Stomach (tissue), 9 donors: ENCODE measurements around the gene FNDC3B. TPM values are rescaled to one million over a fixed set of nuclear protein-coding genes. Genes with fewer than 3 reads are reported as not detected.

Experiments
- DNase-seq, 2 donors: peaks; one replicate each; pipeline versions ENCODE4 v3.0.0 to v3.0.0-alpha.2; 2013 to 2019
- H3K27ac ChIP-seq, 5 donors: fragments of 200-600 bp in 4 of 5; sonication (generic) in 4 of 5; one replicate each; pipeline ENCODE4 v1.5.1; 2013 to 2019; ENCODE audit warnings: mild to moderate bottlenecking in 1 of 5, moderate library complexity in 1 of 5
- H3K27me3 ChIP-seq, 3 donors: fragments of 200-600 bp; sonication (generic); one replicate each; pipeline ENCODE4 v1.5.1; 2017 to 2019; ENCODE audit warnings: mixed run types in 1 of 3
- H3K36me3 ChIP-seq, 4 donors: fragments of 200-600 bp; sonication (generic); 1 replicate in 3 of 4; 2 replicates in 1 of 4; pipeline ENCODE4 v1.5.1; 2016 to 2019
- H3K4me1 ChIP-seq, 4 donors: fragments of 200-600 bp; sonication (generic); one replicate each; pipeline ENCODE4 v1.5.1; 2016 to 2019
- H3K4me3 ChIP-seq, 4 donors: fragments of 200-600 bp; sonication (generic) in 3 of 4; one replicate each; pipeline ENCODE4 v1.5.1; 2016 to 2019; ENCODE audit warnings: mild to moderate bottlenecking in 1 of 4
- H3K9me3 ChIP-seq, 4 donors: fragments of 200-600 bp; sonication (generic); one replicate each; pipeline ENCODE4 v1.5.1; 2016 to 2019
- EP300 ChIP-seq: sonication (generic); formaldehyde crosslinking; IDR thresholded peaks from one replicate; pipeline ENCODE4 v1.6.1; 2017; ENCODE audit warnings: antibody characterized with exemption
- POLR2A ChIP-seq, 4 donors: fragments of 450-650 bp; IDR thresholded peaks; one replicate each; pipeline ENCODE4 v1.6.1; 2016; ENCODE audit warnings: antibody characterized with exemption in 4 of 4, control low read depth in 2 of 4, mild to moderate bottlenecking in 1 of 4, moderate library complexity in 1 of 4
- POLR2AphosphoS5 ChIP-seq, 3 donors: sonication (generic); formaldehyde crosslinking; IDR thresholded peaks; one replicate each; pipeline ENCODE4 v1.6.1; 2016; ENCODE audit warnings: antibody characterized with exemption in 3 of 3
- WGBS, 5 donors: extraction: QIAGEN DNeasy Blood & Tissue Kit in 3 of 5; methylation state at CpG; one replicate each; pipeline versions ENCODE4 v1.1.5 to v1.1.7; 2013 to 2018; 5-methylcytosine and 5-hydroxymethylcytosine counted together
- intact Hi-C: fragments of 100-400 bp; cut with DNase I; formaldehyde crosslinking; loops from one replicate; pipeline ENCODE4 v1.15.1; 2023; ENCODE audit warnings: low total_unique reads
- polyA plus RNA-seq, 3 donors: library from polyadenylated mRNA; stranded (reverse); fragments of 200-250 nt; gene quantifications; one replicate each; pipeline ENCODE4 v1.2.3, GENCODE V29; 2013
- total RNA-seq, 5 donors: library from RNA; depleted of rRNA; stranded (reverse); fragments of >200 nt; gene quantifications; one replicate each; pipeline versions ENCODE4 v1.1.0 to v1.2.3, GENCODE V29; 2014 to 2016
- TF ChIP-seq, protein P1 (sequence below), 7 experiments: fragments of 450-650 bp in 4 of 7; fragments of 200-600 bp in 3 of 7; sonication (generic) in 3 of 7; IDR thresholded peaks; one replicate each; pipeline ENCODE4 v1.5.1; 2016 to 2019; ENCODE audit warnings: antibody characterized with exemption in 7 of 7, control low read depth in 2 of 7, mild to moderate bottlenecking in 1 of 7
- donor health status: healthy with polysubstance abuse.
- donor health status: Bipolar disorder and iron deficiency.
- donor health status: healthy.

FNDC3B gene
- total and polyA plus RNA-seq, 8 donors: 6.0 to 229 (median 53.7) TPM

GRCh38 chr3:172170841-172171240, 131.5 kb downstream of the FNDC3B start:
- Histone ChIP-seq H3K4me1 (peaks cover 27 to 92% (median 65%) of the 10 kb centered on the region in 4 donors), H3K27me3 (no peaks in the 10 kb centered on the region), H3K27ac (peak overlapping the region in 1 of 5 donors; percentile 11), H3K36me3 (no peaks in the 10 kb centered on the region), H3K9me3 (no peaks in the 10 kb centered on the region), H3K4me3 (no peak overlapping the region)
- TF ChIP-seq POLR2A (IDR thresholded peaks at IDR 0.05): no peak
- TF ChIP-seq EP300: no peak
- TF ChIP-seq, protein P1, sequence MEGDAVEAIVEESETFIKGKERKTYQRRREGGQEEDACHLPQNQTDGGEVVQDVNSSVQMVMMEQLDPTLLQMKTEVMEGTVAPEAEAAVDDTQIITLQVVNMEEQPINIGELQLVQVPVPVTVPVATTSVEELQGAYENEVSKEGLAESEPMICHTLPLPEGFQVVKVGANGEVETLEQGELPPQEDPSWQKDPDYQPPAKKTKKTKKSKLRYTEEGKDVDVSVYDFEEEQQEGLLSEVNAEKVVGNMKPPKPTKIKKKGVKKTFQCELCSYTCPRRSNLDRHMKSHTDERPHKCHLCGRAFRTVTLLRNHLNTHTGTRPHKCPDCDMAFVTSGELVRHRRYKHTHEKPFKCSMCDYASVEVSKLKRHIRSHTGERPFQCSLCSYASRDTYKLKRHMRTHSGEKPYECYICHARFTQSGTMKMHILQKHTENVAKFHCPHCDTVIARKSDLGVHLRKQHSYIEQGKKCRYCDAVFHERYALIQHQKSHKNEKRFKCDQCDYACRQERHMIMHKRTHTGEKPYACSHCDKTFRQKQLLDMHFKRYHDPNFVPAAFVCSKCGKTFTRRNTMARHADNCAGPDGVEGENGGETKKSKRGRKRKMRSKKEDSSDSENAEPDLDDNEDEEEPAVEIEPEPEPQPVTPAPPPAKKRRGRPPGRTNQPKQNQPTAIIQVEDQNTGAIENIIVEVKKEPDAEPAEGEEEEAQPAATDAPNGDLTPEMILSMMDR (IDR thresholded peaks at IDR 0.05): no peak
- TF ChIP-seq POLR2AphosphoS5 (IDR thresholded peaks at IDR 0.05): no peak
- no peak for DNase-seq
- intact Hi-C loops: no loop called here

- Histone ChIP-seq H3K9me3 (no peaks in the 10 kb centered on the region), H3K27ac (no peak overlapping the region), H3K27me3 (no peaks in the 10 kb centered on the region), H3K4me1 (peaks cover 32 to 94% (median 67%) of the 10 kb centered on the region in 4 donors), H3K4me3 (no peak overlapping the region), H3K36me3 (no peaks in the 10 kb centered on the region)
- DNase-seq: no peak
- no peak for TF ChIP-seq EP300
- TF ChIP-seq, protein P1 (IDR thresholded peaks at IDR 0.05): no peak
- TF ChIP-seq POLR2A (IDR thresholded peaks at IDR 0.05): no peak
- no peak for TF ChIP-seq POLR2AphosphoS5 (IDR thresholded peaks at IDR 0.05)
- WGBS, 5 donors: 73 to 80% (median 76%) methylated on average over 2 of the region's 2 CpGs
- intact Hi-C loops: no loop called here
Observed at GRCh38 chr3:172171396-172172075, 132.2 kb downstream of the FNDC3B start.

- H3K27ac ChIP-seq: peak overlapping the region in 3 of 5 donors; percentile 54 to 69 (median 56)
Observed at GRCh38 chr3:172173316-172174254, 134.2 kb downstream of the FNDC3B start.

GRCh38 chr3:172174513-172175253, 135.3 kb downstream of the FNDC3B start:
- Histone ChIP-seq H3K36me3 (no peaks in the 10 kb centered on the region), H3K4me1 (peaks cover 23 to 86% (median 63%) of the 10 kb centered on the region in 4 donors), H3K9me3 (no peaks in the 10 kb centered on the region), H3K4me3 (no peak overlapping the region), H3K27ac (peak overlapping the region; percentile 30 to 69 (median 54)), H3K27me3 (no peaks in the 10 kb centered on the region)
- 44 to 69% (median 56%) methylated on average over 6 to 7 of the region's 7 CpGs for whole genome bisulfite sequencing, 5 donors
- intact Hi-C loops: no loop called here
- TF ChIP-seq EP300: no peak
- TF ChIP-seq POLR2AphosphoS5 (IDR thresholded peaks at IDR 0.05): no peak
- TF ChIP-seq, protein P1 (IDR thresholded peaks at IDR 0.05): no peak
- no peak for TF ChIP-seq POLR2A (IDR thresholded peaks at IDR 0.05)
- no peak for DNase-seq

More at GRCh38 chr3:172173316-172174254, 134.2 kb downstream of the FNDC3B start:
- H3K9me3 ChIP-seq: no peaks in the 10 kb centered on the region
- H3K4me3 ChIP-seq: no peak overlapping the region
- no peak for TF ChIP-seq EP300
- no peak for TF ChIP-seq POLR2A (IDR thresholded peaks at IDR 0.05)
- WGBS, 5 donors: 72 to 78% (median 75%) methylated on average over 13 of the region's 13 CpGs
- intact Hi-C loops: no loop called here
- peaks cover 32 to 88% (median 63%) of the 10 kb centered on the region in 4 donors for H3K4me1 ChIP-seq
- no peaks in the 10 kb centered on the region for H3K27me3 ChIP-seq
- H3K36me3 ChIP-seq: no peaks in the 10 kb centered on the region
- DNase-seq: no peak
